Measurements from ENCODE around the gene SYNPO2. TPM values are rescaled to one million over a fixed set of nuclear protein-coding genes. Genes with fewer than 3 reads are reported as not detected.
"Not testable (repeated sequence)": the region's sequence is repeated elsewhere in the genome, so short reads cannot be mapped to it uniquely, and the experiment has no call there.

SYNPO2 gene
- total RNA-seq, 3 donors from 2014 or later (not counting 1 experiment from before 2014, with no cell fraction given): 0.18 to 0.85 (median 0.56) TPM

GRCh38 chr4:119017636-119018035 lies 129.0 kb downstream of the SYNPO2 start:
- no CpG with 5 or more reads among the region's 2 CpGs for WGBS (ENCODE audit: insufficient coverage)

GRCh38 chr4:119020158-119020557 lies 131.5 kb downstream of the SYNPO2 start:
- Histone ChIP-seq H3K4me1 (ENCODE audit: control insufficient read depth, insufficient read depth, low read length) (no peaks in the 10 kb centered on the region), H3K27me3 (ENCODE audit: control insufficient read depth, insufficient read depth, low read length) (peaks cover 2% of the 10 kb centered on the region), H3K4me3 (ENCODE audit: low read length) (no peak overlapping the region), H3K9me3 (ENCODE audit: control insufficient read depth, insufficient read depth, low read length) (no peaks in the 10 kb centered on the region), H3K36me3 (ENCODE audit: control insufficient read depth, insufficient read depth, low read length) (no peaks in the 10 kb centered on the region), H3K27ac (ENCODE audit: low read length) (no peak overlapping the region)
- no peak for TF ChIP-seq CTCF (IDR thresholded peaks at IDR 0.05)
- Mint-ChIP-seq H3K27ac (no peak overlapping the region), H3K9me3 (no peaks in the 10 kb centered on the region), H3K36me3 (no peaks in the 10 kb centered on the region), H3K4me3 (no peak overlapping the region), H3K4me1 (no peaks in the 10 kb centered on the region), H3K27me3 (ENCODE audit: low read depth in 2 of 2) (peaks cover 4 to 25% of the 10 kb centered on the region in 2 donors)
- ATAC-seq (no peak), DNase-seq (no peak)
- WGBS (ENCODE audit: insufficient coverage): 100% methylated on average over 1 of the region's 1 CpG
- intact Hi-C loops (cut with micrococcal nuclease): no loop called here

More at GRCh38 chr4:119017636-119018035, 129.0 kb downstream of the SYNPO2 start:
- intact Hi-C loops (cut with micrococcal nuclease): no loop called here
- Mint-ChIP-seq H3K4me1 (no peaks in the 10 kb centered on the region), H3K27me3 (ENCODE audit: low read depth in 2 of 2) (peaks cover 5 to 14% of the 10 kb centered on the region in 2 donors), H3K4me3 (no peak overlapping the region), H3K9me3 (no peaks in the 10 kb centered on the region), H3K36me3 (no peaks in the 10 kb centered on the region), H3K27ac (no peak overlapping the region)
- H3K27me3 ChIP-seq (ENCODE audit: control insufficient read depth, insufficient read depth, low read length): peaks cover 3% of the 10 kb centered on the region
- no peak overlapping the region for H3K4me3 ChIP-seq (ENCODE audit: low read length)
- ATAC-seq (no peak), DNase-seq (no peak)
- H3K36me3 ChIP-seq (ENCODE audit: control insufficient read depth, insufficient read depth, low read length): no peaks in the 10 kb centered on the region
- no peak for TF ChIP-seq CTCF (IDR thresholded peaks at IDR 0.05)
- no peak overlapping the region for H3K27ac ChIP-seq (ENCODE audit: low read length)
- no peaks in the 10 kb centered on the region for H3K9me3 ChIP-seq (ENCODE audit: control insufficient read depth, insufficient read depth, low read length)
- no peaks in the 10 kb centered on the region for H3K4me1 ChIP-seq (ENCODE audit: control insufficient read depth, insufficient read depth, low read length)

GRCh38 chr4:119022520-119022919 lies 133.9 kb downstream of the SYNPO2 start:
- H3K4me1 Mint-ChIP-seq; H3K4me1 ChIP-seq (ENCODE audit: control insufficient read depth, insufficient read depth, low read length); DNase-seq; H3K27ac ChIP-seq (ENCODE audit: low read length); H3K4me3 Mint-ChIP-seq; intact Hi-C loops (cut with micrococcal nuclease); H3K9me3 ChIP-seq (ENCODE audit: control insufficient read depth, insufficient read depth, low read length); H3K36me3 ChIP-seq (ENCODE audit: control insufficient read depth, insufficient read depth, low read length); H3K9me3 Mint-ChIP-seq; ATAC-seq; H3K27me3 ChIP-seq (ENCODE audit: control insufficient read depth, insufficient read depth, low read length); H3K4me3 ChIP-seq (ENCODE audit: low read length); H3K27ac Mint-ChIP-seq; H3K36me3 Mint-ChIP-seq: not testable (repeated sequence)
- H3K27me3 Mint-ChIP-seq (ENCODE audit: low read depth in 2 of 2): peaks cover 8 to 28% of the 10 kb centered on the region in 2 donors
- 96% methylated on average over 2 of the region's 4 CpGs for WGBS (ENCODE audit: insufficient coverage)

GRCh38 chr4:119024102-119024501 lies 135.4 kb downstream of the SYNPO2 start:
- Mint-ChIP-seq H3K4me3 (no peak overlapping the region), H3K27ac (no peak overlapping the region), H3K36me3 (no peaks in the 10 kb centered on the region), H3K9me3 (no peaks in the 10 kb centered on the region), H3K4me1 (no peaks in the 10 kb centered on the region), H3K27me3 (ENCODE audit: low read depth in 2 of 2) (peaks cover 5 to 18% of the 10 kb centered on the region in 2 donors)
- no peak for TF ChIP-seq CTCF (IDR thresholded peaks at IDR 0.05)
- WGBS (ENCODE audit: insufficient coverage): 100% methylated on average over 3 of the region's 4 CpGs
- Histone ChIP-seq H3K27ac (ENCODE audit: low read length) (no peak overlapping the region), H3K4me3 (ENCODE audit: low read length) (no peak overlapping the region), H3K4me1 (ENCODE audit: control insufficient read depth, insufficient read depth, low read length) (no peaks in the 10 kb centered on the region), H3K27me3 (ENCODE audit: control insufficient read depth, insufficient read depth, low read length) (no peaks in the 10 kb centered on the region), H3K36me3 (ENCODE audit: control insufficient read depth, insufficient read depth, low read length) (no peaks in the 10 kb centered on the region), H3K9me3 (ENCODE audit: control insufficient read depth, insufficient read depth, low read length) (no peaks in the 10 kb centered on the region)
- ATAC-seq: no peak
- no peak for DNase-seq
- intact Hi-C loops (cut with micrococcal nuclease): no loop called here

Measured in natural killer cell (primary cell).